NOMO-1 treated with DMSO at 0.1 percent for 48 hours (cell line): ENCODE results near the gene DPH1.

Experiments used
- DNase-seq: peaks from one replicate; lab custom pipeline; 2025; ENCODE audit not compliant: unreplicated experiment; lab: John Stamatoyannopoulos, UW

DPH1 gene

DNA sequence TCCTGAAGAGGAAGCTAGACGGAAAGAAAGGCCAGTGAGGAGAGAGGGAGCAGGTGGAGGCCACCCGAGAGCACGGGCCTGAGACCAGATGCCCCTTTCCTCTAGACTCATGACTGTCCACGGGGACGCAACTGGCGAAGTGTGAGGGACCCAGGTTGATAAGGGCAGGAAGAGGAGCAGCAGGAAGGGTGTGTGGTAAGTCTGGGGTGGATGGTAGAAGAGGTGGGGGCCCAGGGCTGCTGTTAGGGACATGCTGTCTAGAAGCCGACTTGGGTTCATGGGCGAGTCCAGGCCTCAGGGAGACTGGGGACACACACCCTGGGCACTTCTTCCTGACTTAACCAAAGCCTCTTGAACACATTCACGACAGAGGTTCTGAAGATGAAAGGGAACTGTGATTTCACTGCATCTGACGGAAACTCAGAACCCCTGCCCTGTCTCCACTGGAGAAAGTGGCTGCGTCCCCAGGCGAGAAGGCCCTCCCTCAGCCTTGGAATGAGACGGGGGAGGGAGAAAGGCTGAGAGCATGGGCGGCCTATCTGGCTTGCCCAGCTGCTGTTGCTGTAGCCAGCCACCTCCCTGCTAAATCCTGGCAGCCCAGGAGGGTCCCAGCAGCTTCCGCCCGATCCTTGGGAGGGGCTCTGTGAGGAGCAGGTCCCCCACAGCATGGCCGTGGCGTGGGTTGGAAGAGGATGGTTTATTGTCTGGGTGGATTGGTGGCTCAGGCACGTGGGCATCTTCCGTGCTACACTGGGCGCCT lies 30.9 kb downstream of the DPH1 start:
- no peak for DNase-seq

DNA sequence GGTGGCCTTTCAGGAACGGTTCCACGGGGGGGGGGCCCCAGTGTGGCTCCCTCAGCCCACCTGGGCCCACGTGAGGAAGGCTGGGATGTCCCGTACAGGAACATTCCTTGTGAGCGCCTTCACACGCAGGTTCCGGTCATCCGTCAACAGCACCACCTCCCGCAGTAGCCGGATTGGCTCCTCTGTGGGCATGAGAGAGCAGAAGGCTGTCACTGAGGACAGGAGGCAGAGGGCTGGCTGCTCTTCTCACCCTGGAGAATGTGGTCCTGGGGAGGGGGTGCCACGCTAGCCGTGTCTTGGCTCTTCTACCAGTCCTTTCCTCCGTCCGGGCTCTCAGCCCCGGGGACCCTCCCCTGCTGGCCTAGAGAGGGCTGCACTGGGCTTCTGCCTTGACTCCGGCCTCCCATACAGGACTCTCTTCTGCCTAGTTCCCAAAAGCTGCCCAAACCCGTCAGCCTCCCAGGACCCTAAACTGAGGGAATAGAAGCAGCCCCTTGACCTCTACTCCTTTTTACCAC lies 31.5 kb downstream of the DPH1 start:
- DNase-seq = no peak

DNA sequence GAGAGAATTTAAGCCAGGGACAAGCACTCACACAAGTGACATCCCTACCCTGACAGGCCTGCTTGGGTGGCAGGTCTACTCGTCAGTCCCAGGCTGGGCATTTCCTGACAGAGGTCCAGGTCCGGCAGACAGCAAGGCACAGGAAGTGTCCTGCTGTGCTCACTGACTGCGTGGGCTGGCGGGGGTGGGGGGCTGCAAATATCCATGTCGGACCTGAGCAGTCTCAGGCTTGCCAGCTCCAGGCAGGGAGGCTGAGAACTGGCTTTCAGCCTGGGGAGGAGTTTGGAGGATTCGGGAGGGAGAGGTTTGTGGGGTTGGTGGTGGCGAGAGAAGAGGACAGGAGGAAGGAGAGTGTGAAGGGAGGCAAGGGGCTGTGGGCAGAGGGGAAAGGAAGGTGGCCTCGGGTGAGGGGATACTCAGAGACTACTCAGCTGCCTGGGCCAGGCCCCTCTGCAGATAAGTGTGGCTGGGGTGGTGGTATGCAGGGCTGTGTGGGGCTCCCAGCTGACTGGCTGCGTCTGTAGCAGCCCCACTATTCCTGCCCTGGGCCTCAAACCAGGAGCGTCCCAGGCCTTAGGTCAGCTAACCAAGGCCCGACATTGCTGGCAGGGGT lies 32.7 kb downstream of the DPH1 start:
- no peak for DNase-seq

DNA sequence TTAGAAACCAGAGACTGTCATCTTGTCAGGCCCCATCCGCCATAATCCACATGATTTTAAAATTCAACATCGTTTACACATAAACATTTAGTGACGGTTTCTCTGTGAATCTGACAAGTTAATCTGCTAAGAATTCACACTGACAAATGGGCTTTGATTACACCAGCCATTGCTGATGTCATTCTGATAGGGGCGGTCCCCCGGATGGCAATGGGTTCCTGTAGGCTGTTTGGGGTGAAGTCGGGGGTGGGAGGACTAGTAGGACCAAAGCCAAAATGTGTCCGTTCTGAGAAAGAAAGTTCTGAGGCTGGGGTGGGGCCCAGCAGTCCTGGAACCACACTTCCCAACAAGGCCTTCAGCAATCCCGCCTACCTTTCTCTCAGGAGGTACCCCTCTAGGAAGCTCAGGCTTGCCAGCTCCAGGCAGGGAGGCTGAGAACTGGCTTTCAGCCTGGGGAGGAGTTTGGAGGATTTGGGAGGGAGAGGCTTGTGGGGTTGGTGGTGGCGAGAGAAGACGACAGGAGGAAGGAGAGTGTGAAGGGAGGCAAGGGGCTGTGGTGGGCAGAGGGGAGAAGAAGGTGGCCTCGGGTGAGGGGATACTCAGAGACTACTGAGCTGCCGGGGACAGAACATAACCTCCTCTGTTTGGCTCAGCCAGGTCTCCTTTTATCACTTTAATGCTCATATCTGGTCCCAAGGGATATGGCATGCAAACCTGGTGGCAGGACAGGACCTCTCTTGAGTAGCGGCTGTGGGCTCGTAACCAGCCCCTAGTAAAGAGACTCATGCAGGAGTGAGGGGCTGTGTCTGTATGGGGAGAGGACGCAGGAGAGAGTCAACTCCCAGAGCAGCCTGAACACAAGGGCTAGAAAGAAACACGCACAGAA lies 33.6 kb downstream of the DPH1 start:
- no peak for DNase-seq

DNA sequence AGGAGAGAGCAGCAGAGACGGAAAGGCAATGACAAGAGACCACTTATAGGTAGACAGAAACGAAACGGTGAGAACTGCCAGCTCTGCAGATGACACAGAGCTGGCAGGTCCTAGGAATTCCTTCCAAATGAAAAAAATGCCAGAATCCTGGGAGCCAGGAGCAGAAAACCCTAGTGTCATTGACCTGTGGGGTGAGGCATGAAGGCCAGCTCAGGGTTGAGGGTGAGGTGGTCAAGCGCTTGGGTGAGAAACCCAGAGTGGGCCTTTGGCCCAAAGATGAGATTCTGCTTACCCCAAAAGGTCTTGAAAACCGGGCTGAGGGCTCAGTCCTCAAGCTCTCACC lies 34.2 kb downstream of the DPH1 start:
- no peak for DNase-seq

DNA sequence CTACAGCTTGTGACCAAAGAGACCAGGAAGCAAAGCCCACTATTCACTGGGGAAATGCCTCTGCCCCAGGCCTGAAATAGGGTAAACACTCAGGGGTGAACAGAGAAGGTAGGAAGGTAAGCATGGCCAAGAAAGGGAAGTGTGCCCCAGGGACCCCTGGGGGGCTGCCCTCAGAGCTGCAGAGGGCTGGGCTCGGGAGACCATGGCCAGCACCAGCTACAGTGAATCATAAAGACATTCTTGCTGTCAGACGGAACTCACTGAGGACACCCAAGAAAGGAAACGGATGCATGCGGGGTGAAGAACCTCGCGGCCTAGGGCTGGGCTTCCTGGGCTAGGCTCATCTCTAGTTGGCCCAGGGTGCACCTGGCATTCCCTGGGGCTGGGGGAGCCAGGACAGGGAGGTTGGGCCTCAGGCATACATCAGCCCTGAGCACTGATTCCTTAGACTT lies 34.6 kb downstream of the DPH1 start:
- DNase-seq = no peak

DNA sequence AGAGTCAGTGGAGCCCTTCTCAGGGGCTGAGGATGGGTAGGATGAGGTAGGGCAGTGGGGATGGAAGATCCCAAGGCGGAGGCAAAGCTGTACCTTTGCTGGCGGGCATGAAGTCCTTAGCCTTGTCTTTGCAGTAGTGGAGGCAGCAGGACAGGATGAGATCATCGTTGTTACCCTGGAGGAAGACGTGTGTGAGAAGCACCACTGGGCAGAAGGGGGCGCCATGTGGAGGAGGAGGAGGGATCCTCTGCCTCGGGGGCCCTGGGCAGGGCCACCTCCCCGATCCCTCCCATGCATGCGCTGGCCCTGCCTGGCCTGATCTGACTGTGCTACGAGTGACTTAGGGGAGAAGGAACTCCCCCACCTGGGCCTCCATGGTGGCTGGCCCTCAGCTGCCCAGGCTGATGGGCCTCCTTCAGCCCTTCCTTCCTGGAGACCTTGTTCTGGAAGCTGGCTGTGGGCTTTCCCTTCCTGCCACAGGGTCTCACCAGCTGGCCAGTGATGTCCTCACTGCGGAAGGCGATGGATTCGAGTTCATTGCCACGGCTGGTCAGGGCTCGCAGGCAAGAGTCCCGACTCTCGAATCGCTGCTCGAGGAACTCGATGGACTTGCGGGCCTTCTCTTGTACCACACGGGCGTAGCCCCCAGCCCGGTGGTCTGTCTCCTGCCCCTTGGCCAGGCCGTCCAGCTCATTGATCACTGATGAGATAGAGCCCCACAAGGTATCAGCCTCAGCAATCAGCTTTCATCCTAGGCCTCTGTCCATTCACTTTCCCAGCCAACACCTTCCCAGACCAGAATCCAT lies 35.2 kb downstream of the DPH1 start:
- DNase-seq = peak; percentile 26

DNA sequence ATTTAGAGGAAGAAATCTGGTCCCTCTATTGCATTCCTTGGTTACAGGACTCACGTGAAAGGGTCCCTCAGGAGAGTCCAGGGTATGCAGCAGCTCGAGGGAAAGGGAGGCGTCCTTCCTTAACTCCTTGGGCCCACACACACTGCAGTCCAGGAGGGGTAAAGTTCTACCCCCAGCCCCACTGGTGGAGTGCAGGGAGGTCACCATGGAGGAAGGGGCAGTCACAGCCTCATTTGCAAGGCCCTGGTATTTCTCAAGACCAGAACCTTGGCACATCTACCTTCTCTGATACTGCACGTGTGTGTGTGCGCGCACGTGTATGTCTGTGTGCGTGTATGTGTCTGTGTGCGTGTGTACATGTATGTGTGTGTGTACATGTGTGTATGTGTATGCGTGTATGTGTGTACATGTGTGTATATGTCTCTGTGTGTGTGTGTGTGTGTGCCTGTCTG lies 36.0 kb downstream of the DPH1 start:
- no peak for DNase-seq

DNA sequence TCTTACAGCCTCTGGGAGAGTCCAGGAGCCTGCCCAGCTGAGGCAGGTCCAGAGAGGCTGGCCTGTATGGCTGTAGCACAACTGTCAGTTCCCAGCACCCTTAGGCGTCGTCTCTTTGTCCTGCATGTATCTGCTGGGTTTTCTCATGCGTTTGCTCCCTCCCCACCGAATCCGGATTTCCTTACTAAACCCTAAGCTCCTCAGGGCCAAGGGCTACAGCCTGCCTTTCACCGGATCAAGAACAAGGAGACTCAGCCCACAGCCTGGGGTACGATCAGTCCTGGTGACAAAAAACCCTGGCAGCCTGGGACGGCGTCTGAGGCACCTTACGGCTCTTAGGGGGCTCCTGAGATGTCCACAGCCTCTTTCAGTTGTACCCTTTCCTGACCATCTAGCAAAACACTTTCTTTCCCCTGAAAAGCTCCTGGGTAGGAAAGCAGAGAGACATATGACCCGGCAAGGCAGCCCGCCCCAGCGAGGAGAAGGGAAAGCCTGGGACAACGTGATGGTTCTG lies 37.2 kb downstream of the DPH1 start:
- no peak for DNase-seq

DNA sequence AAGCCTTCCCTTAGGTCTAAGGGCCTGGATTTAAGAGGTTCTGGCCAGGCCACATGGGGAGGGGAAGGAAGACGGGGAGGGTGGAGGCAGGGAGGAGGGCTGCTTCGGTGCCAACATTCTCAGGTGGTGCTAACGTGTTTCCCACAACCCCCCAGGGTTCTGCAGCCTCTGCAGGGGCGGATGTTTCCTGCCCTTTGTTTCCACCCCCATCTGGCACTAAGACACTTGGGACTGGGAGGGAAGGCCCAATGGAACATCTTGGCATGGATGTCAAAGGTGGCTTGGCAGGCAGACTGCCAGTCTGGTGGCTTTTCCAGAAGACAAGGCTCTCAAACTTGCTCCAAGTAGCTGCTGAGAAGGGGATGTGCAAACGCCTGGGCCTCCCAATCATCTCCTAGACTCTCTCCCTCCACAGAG lies 37.7 kb downstream of the DPH1 start:
- DNase-seq = no peak

DNA sequence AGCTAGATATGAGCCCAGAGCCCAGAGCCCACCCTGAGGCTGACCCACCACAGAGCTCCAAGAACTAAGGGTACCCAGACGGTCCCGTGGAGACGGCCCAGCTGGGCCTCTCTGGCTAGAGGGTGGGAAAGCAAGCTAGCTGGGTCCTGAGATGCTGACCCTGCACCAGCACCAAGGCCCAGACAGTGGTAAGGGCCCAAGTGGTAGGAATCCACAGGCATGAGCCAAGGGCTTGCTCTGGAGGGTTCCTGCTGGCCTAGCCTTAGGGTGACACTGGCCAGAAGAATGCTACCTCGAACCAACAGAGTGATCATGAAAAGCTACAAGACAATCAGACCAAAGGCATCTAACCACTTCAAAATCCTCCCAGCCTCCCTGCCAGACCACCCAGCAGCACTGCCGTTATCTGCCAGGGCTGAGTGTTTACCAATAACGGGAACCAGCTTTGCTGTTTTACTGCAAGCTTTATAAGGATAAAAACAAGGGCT lies 38.1 kb downstream of the DPH1 start:
- no peak for DNase-seq

DNA sequence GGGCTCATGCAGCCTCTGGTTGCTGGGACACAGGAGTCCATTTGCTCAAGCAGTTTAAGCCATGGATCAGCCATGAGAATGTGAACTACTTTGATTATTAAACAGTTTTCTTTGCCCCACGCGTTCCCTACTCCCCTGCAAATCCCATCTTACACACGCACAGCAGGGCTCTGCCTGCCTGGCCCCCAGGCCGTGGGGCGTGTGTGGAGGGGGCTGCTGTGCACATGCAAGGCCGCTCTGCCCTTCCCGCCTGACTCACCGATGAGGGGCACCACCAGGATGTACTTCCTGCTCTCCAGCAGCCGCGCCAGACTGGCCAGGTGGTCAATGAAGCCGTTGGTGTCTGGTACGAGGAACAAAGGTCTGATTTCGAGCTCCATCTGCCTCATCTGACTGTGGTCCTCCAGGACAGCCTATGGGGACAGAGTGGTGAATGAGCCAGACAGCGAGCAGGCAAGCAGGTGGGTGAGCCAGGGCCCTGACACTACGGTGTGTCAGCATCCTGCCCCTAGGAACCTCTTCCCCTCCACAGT lies 38.6 kb downstream of the DPH1 start:
- DNase-seq = no peak

DNA sequence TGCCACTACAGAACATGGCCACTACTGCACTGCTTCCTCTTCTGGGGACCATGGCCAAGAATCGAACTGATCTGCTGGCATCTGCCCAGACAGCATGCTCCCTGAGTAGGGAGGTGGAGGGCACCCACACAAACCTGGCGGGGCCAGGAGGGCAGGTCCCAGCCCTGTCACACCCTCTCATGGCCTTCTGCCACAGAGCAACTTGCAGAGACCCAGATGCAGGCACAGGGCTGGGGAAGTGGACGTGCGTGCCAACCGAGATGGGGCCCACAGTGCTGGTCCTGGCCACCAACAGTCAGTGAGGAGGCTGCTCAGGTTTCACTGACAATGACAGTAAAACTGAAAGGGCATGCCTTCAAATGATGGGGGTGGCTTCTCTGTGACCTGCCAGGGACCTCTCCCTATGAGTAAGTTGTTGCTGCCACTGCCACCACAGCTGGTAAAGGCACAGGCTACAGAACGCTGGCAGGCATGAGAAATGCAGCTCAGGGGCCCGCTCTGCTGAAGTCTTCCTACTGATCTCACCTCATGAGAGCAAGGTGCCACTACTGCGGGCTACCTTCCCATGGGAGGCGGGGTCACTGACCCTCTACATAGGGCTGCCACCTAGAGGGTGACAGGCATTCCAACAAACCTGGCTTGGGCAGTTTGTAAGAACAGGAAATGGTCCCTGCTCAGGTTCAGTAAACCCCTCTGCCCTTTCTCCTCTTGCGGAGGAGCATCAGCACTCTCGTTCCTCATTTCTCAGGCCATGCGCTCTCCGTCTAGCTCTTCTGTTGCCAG lies 40.5 kb downstream of the DPH1 start:
- DNase-seq = no peak

DNA sequence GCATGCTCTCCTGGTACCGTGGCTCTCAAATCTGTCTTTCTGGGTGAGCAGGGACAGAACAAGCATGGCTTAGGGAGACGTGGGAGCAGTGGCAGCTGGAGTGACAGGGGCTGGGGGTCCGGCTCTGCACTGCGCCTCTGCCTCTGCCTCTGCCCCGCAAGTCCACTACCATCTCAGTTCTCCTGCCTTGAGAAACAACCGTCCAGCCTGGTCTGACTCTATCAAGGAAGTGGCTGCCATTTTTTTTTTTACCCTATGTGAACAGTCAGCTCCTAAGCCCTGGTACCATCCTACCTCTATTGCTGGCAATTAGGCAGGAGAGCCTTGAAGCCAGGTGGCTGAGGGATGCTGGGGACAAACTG lies 41.1 kb downstream of the DPH1 start:
- no peak for DNase-seq

DNA sequence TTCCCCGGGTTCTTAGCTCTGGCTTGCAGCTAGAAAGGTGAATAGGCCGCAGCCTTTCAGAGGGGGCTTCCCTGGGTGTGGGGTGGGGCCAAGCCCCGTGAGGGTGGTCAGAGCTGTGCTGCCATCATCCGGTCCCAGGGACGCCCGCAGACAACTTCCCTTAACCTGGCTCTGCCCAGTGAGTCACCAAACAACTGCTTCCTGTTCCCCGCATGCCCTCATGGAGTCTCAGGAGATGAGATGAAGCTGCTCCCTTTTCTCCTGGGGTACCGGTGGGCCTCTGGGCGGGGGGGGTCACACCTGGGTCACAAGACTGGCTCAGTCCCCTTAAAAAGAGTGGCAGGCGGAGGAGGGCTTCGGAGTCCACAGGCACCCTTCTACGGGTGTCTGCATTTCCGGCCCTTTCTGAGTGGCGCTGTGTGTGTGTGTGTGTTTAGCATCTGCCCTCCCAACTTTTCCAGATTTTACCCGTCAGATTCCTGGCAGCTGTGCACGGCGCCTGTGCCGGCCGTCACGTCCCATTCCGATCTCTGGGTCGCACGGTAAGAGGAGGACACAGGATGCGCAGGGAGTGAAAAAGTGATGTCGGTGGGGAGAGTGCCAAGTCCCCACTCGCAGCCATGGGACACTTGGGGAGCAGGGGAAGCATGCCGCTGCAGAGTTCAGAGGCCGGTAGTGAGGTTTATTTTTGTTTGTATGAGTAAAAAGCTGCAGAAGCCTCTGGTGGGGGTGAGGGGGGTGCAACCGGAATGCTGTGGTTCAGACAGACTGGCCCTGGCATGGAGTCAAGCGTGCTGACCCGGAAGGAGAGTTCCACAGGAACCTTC lies 41.7 kb downstream of the DPH1 start:
- no peak for DNase-seq

DNA sequence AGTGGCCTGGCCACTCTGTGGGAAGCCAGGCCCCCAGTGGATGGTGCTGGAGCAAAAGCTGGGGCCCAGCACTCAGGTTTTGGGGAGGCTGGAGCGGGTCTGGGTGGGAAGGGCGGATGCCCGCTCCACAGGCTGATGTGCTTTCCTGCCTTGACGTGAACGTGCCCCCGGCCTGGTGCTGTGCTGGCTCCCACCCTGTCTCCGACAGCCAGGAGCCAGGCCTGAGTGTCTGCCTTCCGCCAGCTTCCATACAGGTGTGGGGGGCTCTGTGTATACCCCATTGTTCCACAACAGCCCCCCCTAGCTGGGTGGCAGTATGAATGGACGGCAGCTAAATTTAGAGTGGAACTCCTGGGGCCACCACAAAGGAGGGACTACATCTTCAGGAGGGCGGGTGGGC lies 45.0 kb downstream of the DPH1 start:
- no peak for DNase-seq

DNA sequence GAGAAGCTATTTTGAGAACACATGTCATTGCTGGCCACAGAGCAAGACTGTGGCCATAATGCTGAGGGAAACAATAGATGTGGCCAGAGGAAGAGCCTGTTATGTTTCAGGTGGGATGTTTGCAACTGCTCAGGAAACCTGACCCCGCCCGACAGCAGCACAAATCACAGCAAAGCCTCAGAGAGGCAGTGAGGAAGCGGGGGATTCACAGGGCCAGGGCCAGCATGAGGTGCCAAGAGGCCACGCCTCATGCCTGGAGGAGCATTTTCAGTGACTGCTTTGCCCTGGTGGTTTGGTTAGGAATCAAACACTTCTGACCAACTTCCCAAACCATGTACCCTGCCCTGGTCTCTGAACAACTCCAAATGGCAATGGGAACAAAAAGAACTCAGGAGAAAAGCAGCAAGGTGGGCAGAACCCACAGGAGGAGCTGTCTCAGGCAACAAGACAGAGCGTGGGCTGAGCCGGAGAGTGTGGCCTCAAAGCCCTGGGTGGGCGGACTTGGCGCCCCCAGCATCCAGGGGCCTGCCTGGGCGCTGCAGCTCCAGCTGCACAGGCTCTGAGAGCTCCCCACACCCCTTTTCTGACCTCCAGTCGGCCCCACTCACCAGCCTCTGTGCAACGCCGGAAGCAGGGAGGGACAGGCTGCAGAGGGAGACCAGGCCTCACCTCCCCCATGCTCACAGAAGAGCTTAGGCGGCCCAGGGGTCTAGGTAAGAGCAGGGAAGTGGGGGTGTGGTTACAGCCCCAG lies 45.6 kb downstream of the DPH1 start:
- DNase-seq = no peak
